ENCODE results near the gene HOXD3.

DNA sequence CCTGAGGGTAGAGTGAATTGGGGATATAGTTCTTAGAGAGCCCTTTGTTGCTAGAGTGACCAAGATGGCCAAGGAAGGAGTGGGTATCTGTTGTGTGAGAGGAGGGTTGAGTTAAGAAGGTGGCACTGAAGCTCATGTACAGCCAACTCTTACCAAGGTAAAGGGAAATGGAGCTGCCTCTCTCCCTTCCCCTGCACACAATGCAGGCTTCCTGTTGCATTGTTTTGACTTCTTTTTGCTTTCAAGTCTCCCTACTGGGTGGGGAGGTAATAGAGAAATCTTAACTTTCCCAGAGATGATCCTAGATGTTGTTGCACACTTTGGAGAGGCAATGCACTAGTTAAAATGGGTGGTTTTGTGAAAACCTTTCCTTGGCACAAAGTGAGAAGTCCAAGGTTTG, 55.2 kb downstream of the HOXD3 start:
- TF ChIP-seq, protein P1, sequence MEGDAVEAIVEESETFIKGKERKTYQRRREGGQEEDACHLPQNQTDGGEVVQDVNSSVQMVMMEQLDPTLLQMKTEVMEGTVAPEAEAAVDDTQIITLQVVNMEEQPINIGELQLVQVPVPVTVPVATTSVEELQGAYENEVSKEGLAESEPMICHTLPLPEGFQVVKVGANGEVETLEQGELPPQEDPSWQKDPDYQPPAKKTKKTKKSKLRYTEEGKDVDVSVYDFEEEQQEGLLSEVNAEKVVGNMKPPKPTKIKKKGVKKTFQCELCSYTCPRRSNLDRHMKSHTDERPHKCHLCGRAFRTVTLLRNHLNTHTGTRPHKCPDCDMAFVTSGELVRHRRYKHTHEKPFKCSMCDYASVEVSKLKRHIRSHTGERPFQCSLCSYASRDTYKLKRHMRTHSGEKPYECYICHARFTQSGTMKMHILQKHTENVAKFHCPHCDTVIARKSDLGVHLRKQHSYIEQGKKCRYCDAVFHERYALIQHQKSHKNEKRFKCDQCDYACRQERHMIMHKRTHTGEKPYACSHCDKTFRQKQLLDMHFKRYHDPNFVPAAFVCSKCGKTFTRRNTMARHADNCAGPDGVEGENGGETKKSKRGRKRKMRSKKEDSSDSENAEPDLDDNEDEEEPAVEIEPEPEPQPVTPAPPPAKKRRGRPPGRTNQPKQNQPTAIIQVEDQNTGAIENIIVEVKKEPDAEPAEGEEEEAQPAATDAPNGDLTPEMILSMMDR (IDR thresholded peaks at IDR 0.05) = no peak
- no peak for TF ChIP-seq POLR2A (IDR thresholded peaks at IDR 0.05)

All from Peyer's patch (tissue), 4 donors.